Esophagus squamous epithelium (tissue), 5 donors: ENCODE data around the gene SSX2IP. TPM values are rescaled to one million over a fixed set of nuclear protein-coding genes. Genes with fewer than 3 reads are reported as not detected.

Experiments used
- DNase-seq: peaks from one replicate; lab custom pipeline; 2025; lab: John Stamatoyannopoulos, UW
- H3K27ac ChIP-seq, 4 donors: fragments of 200-600 bp; sonication (generic); one replicate each; pipeline ENCODE4 v1.5.1; 2016 to 2019; ENCODE audit warnings: mild to moderate bottlenecking in 1 of 4
- H3K27me3 ChIP-seq, 4 donors: fragments of 200-600 bp; sonication (generic); 1 replicate in 3 of 4; 2 replicates in 1 of 4; pipeline versions ENCODE4 v1.5.1 to v1.6.0; 2017 to 2021; ENCODE audit warnings: antibody characterized with exemption in 1 of 4
- H3K36me3 ChIP-seq, 3 donors: fragments of 200-600 bp; sonication (generic); one replicate each; pipeline ENCODE4 v1.5.1; 2016 to 2019
- H3K4me1 ChIP-seq, 3 donors: fragments of 200-600 bp; sonication (generic); one replicate each; pipeline ENCODE4 v1.5.1; 2017 to 2019
- H3K4me3 ChIP-seq, 4 donors: fragments of 200-600 bp; sonication (generic); 1 replicate in 3 of 4; 2 replicates in 1 of 4; pipeline ENCODE4 v1.5.1; 2016 to 2019; ENCODE audit warnings: mild to moderate bottlenecking in 2 of 4, moderate library complexity in 1 of 4
- H3K9me3 ChIP-seq, 3 donors: fragments of 200-600 bp; sonication (generic); one replicate each; pipeline ENCODE4 v1.5.1; 2016 to 2019
- CTCF ChIP-seq, 6 experiments: fragments of 450-650 bp in 4 of 6; fragments of 200-600 bp in 2 of 6; sonication (generic) in 2 of 6; IDR thresholded peaks; one replicate each; pipeline ENCODE4 v1.5.1; 2016 to 2019; ENCODE audit warnings: antibody characterized with exemption in 6 of 6, mild to moderate bottlenecking in 4 of 6, moderate library complexity in 4 of 6
- POLR2A ChIP-seq, 4 donors: fragments of 450-650 bp; IDR thresholded peaks; one replicate each; pipeline ENCODE4 v1.6.1; 2017; ENCODE audit warnings: antibody characterized with exemption in 4 of 4, mild to moderate bottlenecking in 4 of 4, moderate library complexity in 3 of 4
- WGBS, 2 donors: methylation state at CpG; one replicate each; pipeline ENCODE4 v1.1.5; 2018; 5-methylcytosine and 5-hydroxymethylcytosine counted together
- intact Hi-C: fragments of 100-400 bp; cut with DNase I; formaldehyde crosslinking; loops from one replicate; pipeline ENCODE4 v1.15.0; 2022
- total RNA-seq, 4 donors: library from RNA; depleted of rRNA; stranded (reverse); fragments of >200 nt; gene quantifications; one replicate each; pipeline ENCODE4 v1.1.0, GENCODE V29; 2016
- donor health status: DM: yes; HTN: yes; CAD: no.

The SSX2IP gene
- total RNA-seq, 4 donors from 2014 or later, result 6.5 to 13.4 (median 8.6) TPM

GRCh38 chr1:84606977-84607376 is 83.3 kb downstream of the SSX2IP start:
- no peak for TF ChIP-seq CTCF (IDR thresholded peaks at IDR 0.05)
- no peak for TF ChIP-seq POLR2A (IDR thresholded peaks at IDR 0.05)
- WGBS, 2 donors, result 81% methylated on average over 4 to 5 of the region's 5 CpGs
- intact Hi-C loops, result no loop called here

GRCh38 chr1:84605157-84605556 is 85.1 kb downstream of the SSX2IP start:
- DNase-seq, result no peak
- 71 to 100% methylated on average over 1 of the region's 1 CpG for WGBS, 2 donors
- no peaks in the 10 kb centered on the region for H3K27me3 ChIP-seq
- TF ChIP-seq POLR2A (IDR thresholded peaks at IDR 0.05) (no peak), CTCF (IDR thresholded peaks at IDR 0.05) (no peak)
- no peak overlapping the region for H3K4me3 ChIP-seq
- no peak overlapping the region for H3K27ac ChIP-seq
- no peaks in the 10 kb centered on the region for H3K36me3 ChIP-seq
- intact Hi-C loops, result no loop called here
- peaks cover 0 to 17% (median 0%) of the 10 kb centered on the region in 3 donors for H3K4me1 ChIP-seq
- H3K9me3 ChIP-seq, result peaks cover 0 to 8% (median 6%) of the 10 kb centered on the region in 3 donors

More at GRCh38 chr1:84606977-84607376, 83.3 kb downstream of the SSX2IP start:
- H3K36me3 ChIP-seq, result no peaks in the 10 kb centered on the region
- H3K9me3 ChIP-seq, result peaks cover 0 to 8% (median 6%) of the 10 kb centered on the region in 3 donors
- no peaks in the 10 kb centered on the region for H3K27me3 ChIP-seq
- no peak overlapping the region for H3K4me3 ChIP-seq
- peaks cover 0 to 17% (median 0%) of the 10 kb centered on the region in 3 donors for H3K4me1 ChIP-seq
- DNase-seq, result no peak
- no peak overlapping the region for H3K27ac ChIP-seq

GRCh38 chr1:84603941-84604830 is 86.1 kb downstream of the SSX2IP start:
- H3K9me3 ChIP-seq, result peaks cover 0 to 8% (median 6%) of the 10 kb centered on the region in 3 donors
- H3K4me3 ChIP-seq, result peak overlapping the region; percentile 3 to 48 (median 18)
- WGBS, 2 donors, result 30 to 53% methylated on average over 15 of the region's 15 CpGs
- no peaks in the 10 kb centered on the region for H3K27me3 ChIP-seq
- intact Hi-C loops, result no loop called here
- no peak for DNase-seq
- peak overlapping the region; percentile 23 to 56 (median 39) for H3K27ac ChIP-seq
- TF ChIP-seq POLR2A (IDR thresholded peaks at IDR 0.05) (no peak), CTCF (IDR thresholded peaks at IDR 0.05) (peak; percentile 37 to 85 (median 58))
- peaks cover 0 to 17% (median 1%) of the 10 kb centered on the region in 3 donors for H3K4me1 ChIP-seq
- H3K36me3 ChIP-seq, result no peaks in the 10 kb centered on the region

GRCh38 chr1:84603223-84603622 is 87.0 kb downstream of the SSX2IP start:
- no peak for DNase-seq
- intact Hi-C loops, result no loop called here
- no peak for TF ChIP-seq POLR2A (IDR thresholded peaks at IDR 0.05)
- TF ChIP-seq CTCF (IDR thresholded peaks at IDR 0.05), result no peak
- Histone ChIP-seq H3K27ac (peak overlapping the region in 3 of 4 donors; percentile 23 to 56 (median 53)), H3K27me3 (no peaks in the 10 kb centered on the region), H3K4me1 (peaks cover 0 to 17% (median 3%) of the 10 kb centered on the region in 3 donors), H3K36me3 (no peaks in the 10 kb centered on the region), H3K4me3 (peak overlapping the region in 1 of 4 donors; percentile 48), H3K9me3 (peaks cover 0 to 8% (median 6%) of the 10 kb centered on the region in 3 donors)
- WGBS, 2 donors, result 59 to 60% methylated on average over 2 of the region's 2 CpGs

- peaks cover 0 to 8% (median 6%) of the 10 kb centered on the region in 3 donors for H3K9me3 ChIP-seq
- intact Hi-C loops, result no loop called here
- TF ChIP-seq POLR2A (IDR thresholded peaks at IDR 0.05), result no peak
- no peak for DNase-seq
- no peak overlapping the region for H3K27ac ChIP-seq
- 80 to 88% methylated on average over 5 of the region's 5 CpGs for WGBS, 2 donors
- H3K4me3 ChIP-seq, result no peak overlapping the region
- H3K36me3 ChIP-seq, result no peaks in the 10 kb centered on the region
- no peaks in the 10 kb centered on the region for H3K27me3 ChIP-seq
- peaks cover 0 to 17% (median 3%) of the 10 kb centered on the region in 3 donors for H3K4me1 ChIP-seq
Measured at GRCh38 chr1:84600796-84601195, 89.5 kb downstream of the SSX2IP start.
